Activated naive CD4-positive, alpha-beta T cell treated with anti-CD3 and anti-CD28 coated beads, Interleukin-2, amount 50 U/mL, for 16 hours (primary cell): ENCODE results near the gene FCMR.
"Not testable (repeated sequence)": the region's sequence is repeated elsewhere in the genome, so short reads cannot be mapped to it uniquely, and the experiment has no call there.

Experiments
- DNase-seq: peaks from one replicate; pipeline ENCODE4 v3.0.0-alpha.2; 2020

Gene FCMR

GRCh38 chr1:206867239-206867638 lies 54.5 kb downstream of the FCMR start:
- no peak for DNase-seq

GRCh38 chr1:206866062-206866461 lies 55.7 kb downstream of the FCMR start:
- no peak for DNase-seq

- DNase-seq, result peak; percentile 85
Measured at GRCh38 chr1:206864939-206865671, 56.6 kb downstream of the FCMR start, which contains the start of gene IL20. IL20 (plus strand) TSS chr1:206865623; CDS start chr1:206865853, 230 bp downstream.

- DNase-seq, result no peak
Measured at GRCh38 chr1:206863266-206863665, 58.5 kb downstream of the FCMR start.

- DNase-seq, result no peak
Measured at GRCh38 chr1:206860165-206860564, 61.6 kb downstream of the FCMR start.

- DNase-seq, result no peak
Measured at GRCh38 chr1:206859082-206859521, 62.6 kb downstream of the FCMR start.

- peak; percentile 22 for DNase-seq
Measured at GRCh38 chr1:206856674-206857464, 64.9 kb downstream of the FCMR start.

GRCh38 chr1:206855859-206856258 lies 65.9 kb downstream of the FCMR start:
- no peak for DNase-seq

- DNase-seq, result no peak
Measured at GRCh38 chr1:206854401-206855129, 67.2 kb downstream of the FCMR start.

- not testable (repeated sequence) for DNase-seq
Measured at GRCh38 chr1:206853696-206854095, 68.0 kb downstream of the FCMR start.
